Esophagus squamous epithelium (tissue), 5 donors: ENCODE measurements around the gene PHF21B. TPM values are rescaled to one million over a fixed set of nuclear protein-coding genes. Genes with fewer than 3 reads are reported as not detected.

Experiments used
- DNase-seq: peaks from one replicate; lab custom pipeline; 2025; lab: John Stamatoyannopoulos, UW
- H3K27ac ChIP-seq, 4 donors: fragments of 200-600 bp; sonication (generic); one replicate each; pipeline ENCODE4 v1.5.1; 2016 to 2019; ENCODE audit warnings: mild to moderate bottlenecking in 1 of 4
- H3K27me3 ChIP-seq, 4 donors: fragments of 200-600 bp; sonication (generic); 1 replicate in 3 of 4; 2 replicates in 1 of 4; pipeline versions ENCODE4 v1.5.1 to v1.6.0; 2017 to 2021; ENCODE audit warnings: antibody characterized with exemption in 1 of 4
- H3K36me3 ChIP-seq, 3 donors: fragments of 200-600 bp; sonication (generic); one replicate each; pipeline ENCODE4 v1.5.1; 2016 to 2019
- H3K4me1 ChIP-seq, 3 donors: fragments of 200-600 bp; sonication (generic); one replicate each; pipeline ENCODE4 v1.5.1; 2017 to 2019
- H3K4me3 ChIP-seq, 4 donors: fragments of 200-600 bp; sonication (generic); 1 replicate in 3 of 4; 2 replicates in 1 of 4; pipeline ENCODE4 v1.5.1; 2016 to 2019; ENCODE audit warnings: mild to moderate bottlenecking in 2 of 4, moderate library complexity in 1 of 4
- H3K9me3 ChIP-seq, 3 donors: fragments of 200-600 bp; sonication (generic); one replicate each; pipeline ENCODE4 v1.5.1; 2016 to 2019
- CTCF ChIP-seq, 6 experiments: fragments of 450-650 bp in 4 of 6; fragments of 200-600 bp in 2 of 6; sonication (generic) in 2 of 6; IDR thresholded peaks; one replicate each; pipeline ENCODE4 v1.5.1; 2016 to 2019; ENCODE audit warnings: antibody characterized with exemption in 6 of 6, mild to moderate bottlenecking in 4 of 6, moderate library complexity in 4 of 6
- POLR2A ChIP-seq, 4 donors: fragments of 450-650 bp; IDR thresholded peaks; one replicate each; pipeline ENCODE4 v1.6.1; 2017; ENCODE audit warnings: antibody characterized with exemption in 4 of 4, mild to moderate bottlenecking in 4 of 4, moderate library complexity in 3 of 4
- WGBS, 2 donors: methylation state at CpG; one replicate each; pipeline ENCODE4 v1.1.5; 2018; 5-methylcytosine and 5-hydroxymethylcytosine counted together
- intact Hi-C: fragments of 100-400 bp; cut with DNase I; formaldehyde crosslinking; loops from one replicate; pipeline ENCODE4 v1.15.0; 2022
- total RNA-seq, 4 donors: library from RNA; depleted of rRNA; stranded (reverse); fragments of >200 nt; gene quantifications; one replicate each; pipeline ENCODE4 v1.1.0, GENCODE V29; 2016
- donor health status: DM: yes; HTN: yes; CAD: no.

The PHF21B gene
- total RNA-seq, 4 donors from 2014 or later: 0.04 to 0.19 TPM; not detected in 2

DNA sequence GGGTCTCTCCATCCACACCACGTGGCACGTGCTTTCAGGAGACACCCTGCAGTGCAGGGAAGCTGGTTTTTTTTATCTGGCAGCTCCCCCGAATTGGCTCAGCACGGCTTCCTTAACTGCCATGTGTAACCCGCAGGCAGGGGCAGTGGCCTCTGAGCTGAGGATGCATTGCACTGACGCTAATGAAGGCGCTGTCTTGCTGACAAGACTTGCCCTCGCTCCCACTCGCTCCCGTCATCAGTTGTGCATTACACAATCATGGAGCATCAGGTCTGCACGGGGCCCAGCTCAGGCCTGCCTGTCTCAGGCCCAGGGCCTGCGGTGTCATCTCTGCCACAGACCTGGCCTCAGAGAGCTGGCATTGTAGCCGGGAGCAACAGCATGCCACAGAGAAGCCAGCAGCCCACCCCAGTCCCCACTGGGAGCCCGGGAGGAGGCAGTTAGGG is 161.5 kb downstream of the PHF21B start:
- TF ChIP-seq CTCF (IDR thresholded peaks at IDR 0.05): no peak
- no peak for TF ChIP-seq POLR2A (IDR thresholded peaks at IDR 0.05)
- H3K4me1 ChIP-seq: no peaks in the 10 kb centered on the region
- intact Hi-C loops: no loop called here
- H3K9me3 ChIP-seq: peaks cover 0 to 17% (median 10%) of the 10 kb centered on the region in 3 donors
- no peak overlapping the region for H3K4me3 ChIP-seq
- 49 to 69% methylated on average over 3 to 6 of the region's 14 CpGs for WGBS, 2 donors
- no peak overlapping the region for H3K27ac ChIP-seq
- peaks cover 0 to 4% (median 0%) of the 10 kb centered on the region in 3 donors for H3K36me3 ChIP-seq
- no peaks in the 10 kb centered on the region for H3K27me3 ChIP-seq
- DNase-seq: no peak

- Histone ChIP-seq H3K36me3 (peaks cover 0 to 4% (median 0%) of the 10 kb centered on the region in 3 donors), H3K4me1 (no peaks in the 10 kb centered on the region), H3K27ac (no peak overlapping the region), H3K27me3 (no peaks in the 10 kb centered on the region), H3K9me3 (peaks cover 0 to 17% (median 10%) of the 10 kb centered on the region in 3 donors), H3K4me3 (no peak overlapping the region)
- no peak for TF ChIP-seq POLR2A (IDR thresholded peaks at IDR 0.05)
- no peak for TF ChIP-seq CTCF (IDR thresholded peaks at IDR 0.05)
- no peak for DNase-seq
- intact Hi-C loops: no loop called here
- WGBS, 2 donors: 92 to 94% methylated on average over 2 to 16 of the region's 18 CpGs
Measured at GRCh38 chr22:44847892-44848291, 161.9 kb downstream of the PHF21B start.

GRCh38 chr22:44847380-44847779 is 162.4 kb downstream of the PHF21B start:
- intact Hi-C loops: no loop called here
- no peaks in the 10 kb centered on the region for H3K4me1 ChIP-seq
- 60 to 82% methylated on average over 1 to 3 of the region's 4 CpGs for WGBS, 2 donors
- no peaks in the 10 kb centered on the region for H3K27me3 ChIP-seq
- peaks cover 0 to 17% (median 10%) of the 10 kb centered on the region in 3 donors for H3K9me3 ChIP-seq
- peaks cover 0 to 4% (median 0%) of the 10 kb centered on the region in 3 donors for H3K36me3 ChIP-seq
- H3K4me3 ChIP-seq: no peak overlapping the region
- DNase-seq: no peak
- H3K27ac ChIP-seq: no peak overlapping the region
- TF ChIP-seq CTCF (IDR thresholded peaks at IDR 0.05) (no peak), POLR2A (IDR thresholded peaks at IDR 0.05) (no peak)

- TF ChIP-seq POLR2A (IDR thresholded peaks at IDR 0.05): no peak
- no peak for TF ChIP-seq CTCF (IDR thresholded peaks at IDR 0.05)
- Histone ChIP-seq H3K4me3 (no peak overlapping the region), H3K4me1 (no peaks in the 10 kb centered on the region), H3K27ac (no peak overlapping the region), H3K36me3 (peaks cover 0 to 4% (median 0%) of the 10 kb centered on the region in 3 donors), H3K9me3 (peaks cover 0 to 17% (median 10%) of the 10 kb centered on the region in 3 donors), H3K27me3 (no peaks in the 10 kb centered on the region)
- intact Hi-C loops: no loop called here
- DNase-seq: no peak
- WGBS, 2 donors: 81 to 88% methylated on average over 5 to 6 of the region's 16 CpGs
Measured at GRCh38 chr22:44846726-44847275, 163.0 kb downstream of the PHF21B start.

DNA sequence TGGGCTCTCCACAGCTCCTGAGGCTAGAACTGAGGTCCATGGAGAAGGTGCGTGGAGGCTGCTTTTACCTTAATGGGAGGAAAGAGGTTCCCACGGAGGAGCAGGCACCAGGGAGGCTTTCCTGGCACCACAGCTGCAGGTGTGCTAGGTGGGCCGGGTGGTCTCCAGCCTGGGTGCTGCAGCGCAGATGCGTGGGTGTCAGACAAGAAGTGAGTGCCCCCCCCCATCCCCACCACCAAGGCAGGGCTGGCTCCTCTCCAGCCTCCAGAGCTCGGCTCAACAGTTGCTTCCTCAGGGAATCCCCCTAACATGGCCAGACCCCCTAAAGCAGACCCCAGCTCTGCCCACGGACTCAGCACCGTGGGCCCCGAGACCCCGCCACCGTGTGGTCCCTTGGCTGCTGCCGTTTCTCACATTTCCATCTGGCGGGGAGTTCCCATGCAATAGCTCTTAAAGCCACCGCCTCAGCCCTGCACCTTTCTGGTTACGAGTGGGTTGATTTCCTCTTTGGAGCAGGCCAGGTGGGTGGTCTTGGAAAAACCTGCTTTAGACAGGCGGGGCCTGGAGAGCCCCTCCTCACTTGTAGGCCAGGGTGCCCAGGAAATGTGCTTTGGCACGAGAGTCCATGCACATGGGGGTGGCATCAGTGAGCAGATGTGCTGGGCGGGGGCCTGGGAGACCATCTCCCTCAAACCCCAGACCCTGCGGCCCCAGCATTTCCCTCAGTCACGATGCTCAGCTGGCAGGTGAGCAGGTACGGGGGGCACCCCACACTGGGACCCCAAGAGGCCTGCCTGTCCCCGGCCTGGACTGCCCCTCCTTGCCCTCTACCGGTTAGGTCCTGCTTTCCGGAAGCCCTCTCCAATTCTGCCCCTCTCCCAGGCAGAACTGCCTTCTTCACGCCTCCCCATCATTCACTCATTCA is 163.7 kb downstream of the PHF21B start:
- Histone ChIP-seq H3K27me3 (no peaks in the 10 kb centered on the region), H3K4me3 (no peak overlapping the region), H3K27ac (no peak overlapping the region), H3K4me1 (no peaks in the 10 kb centered on the region), H3K36me3 (peaks cover 0 to 4% (median 0%) of the 10 kb centered on the region in 3 donors), H3K9me3 (peaks cover 0 to 17% (median 10%) of the 10 kb centered on the region in 3 donors)
- TF ChIP-seq CTCF (IDR thresholded peaks at IDR 0.05) (no peak), POLR2A (IDR thresholded peaks at IDR 0.05) (no peak)
- DNase-seq: no peak
- 81% methylated on average over 20 of the region's 25 CpGs; no CpG with 5 or more reads in 1 of the 2 donors for WGBS, 2 donors
- intact Hi-C loops: no loop called here
